NT2/D1 (cell line): ENCODE results near the gene LIMCH1.

Experiments used
- SUZ12 ChIP-seq: IDR thresholded peaks from 2 replicates; pipeline ENCODE4 v1.6.1; 2011; ENCODE audit not compliant: insufficient read length, insufficient read depth; ENCODE audit errors: extremely low read depth
- YY1 ChIP-seq: IDR thresholded peaks from 2 replicates; pipeline ENCODE4 v1.6.1; 2011; ENCODE audit not compliant: insufficient read length, insufficient read depth
- ZNF274 ChIP-seq: IDR thresholded peaks from 2 replicates; pipeline ENCODE4 v1.6.1; 2011; ENCODE audit warnings: mild to moderate bottlenecking, low read depth, low read length

DNA sequence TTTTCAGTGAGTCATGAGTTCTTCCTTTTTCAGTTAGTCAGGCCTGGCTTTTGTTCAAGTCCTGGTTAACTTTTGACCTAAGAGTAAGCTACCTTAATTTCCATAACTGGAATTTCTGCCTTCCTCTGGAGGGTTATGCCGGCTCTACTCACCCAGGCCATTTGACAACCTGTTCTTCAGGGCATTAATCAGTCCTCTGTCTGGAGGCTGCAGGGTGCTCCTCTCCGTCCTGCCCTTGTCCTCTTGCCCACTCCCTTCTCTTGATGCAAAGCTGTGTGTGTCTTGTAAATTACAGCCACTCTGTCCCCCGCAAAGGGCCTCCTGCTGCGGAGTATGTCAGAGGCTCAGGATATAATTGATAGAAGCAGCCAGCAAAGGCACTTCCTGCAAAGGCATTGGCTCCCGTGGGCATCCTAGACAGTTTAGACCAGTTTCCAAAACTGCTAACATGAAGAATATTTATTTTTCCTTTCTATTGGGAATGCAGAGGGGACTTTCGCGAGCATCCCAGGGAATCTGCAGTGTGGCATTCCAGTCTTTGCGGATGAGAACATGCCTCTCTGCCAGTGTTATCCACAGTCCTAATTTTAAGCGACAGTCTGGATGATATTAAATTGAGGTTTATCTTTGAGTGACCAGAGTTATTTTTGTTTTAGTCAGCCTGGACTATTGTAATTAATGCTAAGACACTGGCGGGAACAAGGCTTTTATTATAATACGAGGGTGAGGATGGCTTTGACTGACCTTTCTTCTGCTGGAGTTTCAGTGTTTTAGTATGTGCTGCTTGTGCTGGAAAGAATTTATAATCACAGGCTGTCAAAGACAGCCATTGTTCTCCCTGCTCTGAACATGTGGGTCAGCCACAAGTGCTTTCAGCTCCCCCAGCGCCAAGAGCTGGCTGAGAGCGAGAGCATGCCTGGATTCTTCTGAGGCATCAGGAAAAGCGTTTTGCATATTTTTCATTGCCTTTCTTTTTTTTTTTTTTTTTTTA lies 74.2 kb downstream of the LIMCH1 start:
- TF ChIP-seq SUZ12 (no peak), YY1 (no peak), ZNF274 (no peak)
